ENCODE results near the gene TEAD1. TPM values are rescaled to one million over a fixed set of nuclear protein-coding genes. Genes with fewer than 3 reads are reported as not detected.

The TEAD1 gene
- total RNA-seq, 4 donors from 2014 or later: 46.1 to 175 (median 126) TPM

GRCh38 chr11:12842933-12843636 is 168.9 kb downstream of the TEAD1 start:
- Histone ChIP-seq H3K4me3 (no peak overlapping the region), H3K27ac (peak overlapping the region; percentile 77 to 93 (median 85)), H3K4me1 (peaks cover 79 to 89% of the 10 kb centered on the region in 2 donors), H3K27me3 (no peaks in the 10 kb centered on the region), H3K9me3 (no peaks in the 10 kb centered on the region), H3K36me3 (no peaks in the 10 kb centered on the region)
- no peak for DNase-seq
- ATAC-seq: no peak
- TF ChIP-seq CTCF (IDR thresholded peaks at IDR 0.05 in 4 of 5, conservative IDR thresholded peaks at IDR 0.05 in 1 of 5): no peak
- no peak for TF ChIP-seq POLR2A (IDR thresholded peaks at IDR 0.05)
- intact Hi-C loops (cut with DNase I; ENCODE audit: low total_unique reads): no loop called here
- in situ Hi-C loops (cut with MboI; ENCODE audit: low sequenced_read_pairs in 4 of 4): no loop called here

- H3K4me3 ChIP-seq: peak overlapping the region in 2 of 4 donors; percentile 8 to 16
- no peaks in the 10 kb centered on the region for H3K27me3 ChIP-seq
- no peaks in the 10 kb centered on the region for H3K36me3 ChIP-seq
- peak in 1 of 2 donors; percentile 22 for ATAC-seq
- DNase-seq: no peak
- TF ChIP-seq CTCF (IDR thresholded peaks at IDR 0.05 in 4 of 5, conservative IDR thresholded peaks at IDR 0.05 in 1 of 5) (no peak), POLR2A (IDR thresholded peaks at IDR 0.05) (no peak)
- peak overlapping the region; percentile 77 to 93 (median 85) for H3K27ac ChIP-seq
- in situ Hi-C loops (cut with MboI; ENCODE audit: low sequenced_read_pairs in 4 of 4): no loop called here
- H3K9me3 ChIP-seq: no peaks in the 10 kb centered on the region
- peaks cover 82 to 95% of the 10 kb centered on the region in 2 donors for H3K4me1 ChIP-seq
- intact Hi-C loops (cut with DNase I; ENCODE audit: low total_unique reads): loop anchor here (2.0 to 5.0 kb wide), 2 partner anchors 70 to 773 kb away; no protein-coding TSS in a partner anchor
These were observed 170.9 kb downstream of the TEAD1 start for GRCh38 chr11:12845163-12845562.

GRCh38 chr11:12845739-12846358 is 171.6 kb downstream of the TEAD1 start:
- Histone ChIP-seq H3K9me3 (no peaks in the 10 kb centered on the region), H3K36me3 (no peaks in the 10 kb centered on the region), H3K4me1 (peaks cover 75 to 91% of the 10 kb centered on the region in 2 donors), H3K27ac (peak overlapping the region; percentile 77 to 93 (median 85)), H3K4me3 (peak overlapping the region; percentile 8 to 22 (median 14)), H3K27me3 (no peaks in the 10 kb centered on the region)
- intact Hi-C loops (cut with DNase I; ENCODE audit: low total_unique reads): loop anchor here (2.0 to 5.0 kb wide), 2 partner anchors 69 to 774 kb away; no protein-coding TSS in a partner anchor
- ATAC-seq: peak; percentile 79 to 80
- peak in 1 of 2 donors; percentile 31 for DNase-seq
- in situ Hi-C loops (cut with MboI; ENCODE audit: low sequenced_read_pairs in 4 of 4): no loop called here
- TF ChIP-seq POLR2A (IDR thresholded peaks at IDR 0.05) (no peak), CTCF (IDR thresholded peaks at IDR 0.05 in 4 of 5, conservative IDR thresholded peaks at IDR 0.05 in 1 of 5) (no peak)

- intact Hi-C loops (cut with DNase I; ENCODE audit: low total_unique reads) (loop anchor here (5.0 kb wide), 1 partner anchor 775 kb away; no protein-coding TSS in a partner anchor), in situ Hi-C loops (cut with MboI; ENCODE audit: low sequenced_read_pairs in 4 of 4) (no loop called here)
- no peak for DNase-seq
- peak; percentile 27 to 34 for ATAC-seq
- H3K27ac ChIP-seq: peak overlapping the region; percentile 77 to 93 (median 85)
- no peak for TF ChIP-seq CTCF (IDR thresholded peaks at IDR 0.05 in 4 of 5, conservative IDR thresholded peaks at IDR 0.05 in 1 of 5)
- TF ChIP-seq POLR2A (IDR thresholded peaks at IDR 0.05): no peak
- no peaks in the 10 kb centered on the region for H3K9me3 ChIP-seq
- H3K4me1 ChIP-seq: peaks cover 68 to 86% of the 10 kb centered on the region in 2 donors
- no peaks in the 10 kb centered on the region for H3K36me3 ChIP-seq
- no peaks in the 10 kb centered on the region for H3K27me3 ChIP-seq
- H3K4me3 ChIP-seq: no peak overlapping the region
These were observed 172.8 kb downstream of the TEAD1 start for GRCh38 chr11:12846786-12847615.

Measured in gastrocnemius medialis (tissue), 4 donors.